GM18951 (cell line): ENCODE measurements around the gene ZNF235.
"Not testable (repeated sequence)": the region's sequence is repeated elsewhere in the genome, so short reads cannot be mapped to it uniquely, and the experiment has no call there.

Experiments
- POLR2A ChIP-seq: IDR thresholded peaks from 4 replicates; pipeline ENCODE4 v1.6.1; 2011; ENCODE audit warnings: mild to moderate bottlenecking; ENCODE audit not compliant: insufficient read length, insufficient read depth; ENCODE audit errors: extremely low read depth
- in situ Hi-C: fragments of 300-500 bp; cut with MboI; formaldehyde crosslinking; loops from one replicate; pipeline ENCODE4 v1.12.0; 2022; ENCODE audit warnings: low sequenced_read_pairs, mixed read lengths, inconsistent platforms; ENCODE audit not compliant: unreplicated experiment

The ZNF235 gene

GRCh38 chr19:44304659-44305193 is at the start of gene ZNF235:
Gene ZNF235 (minus strand): TSS chr19:44305025. CDS start chr19:44303404, 1,621 bp downstream.
- peak; percentile 79 for TF ChIP-seq POLR2A
- in situ Hi-C loops = no loop called here

GRCh38 chr19:44346556-44346955 is 41.7 kb upstream of the ZNF235 start:
- no peak for TF ChIP-seq POLR2A
- in situ Hi-C loops = no loop called here

GRCh38 chr19:44345959-44346358 is 41.1 kb upstream of the ZNF235 start:
- no peak for TF ChIP-seq POLR2A
- in situ Hi-C loops = no loop called here

- in situ Hi-C loops = no loop called here
- TF ChIP-seq POLR2A = no peak
Measured at GRCh38 chr19:44344255-44344654, 39.4 kb upstream of the ZNF235 start.

- in situ Hi-C loops = no loop called here
- TF ChIP-seq POLR2A = no peak
Measured at GRCh38 chr19:44341794-44342193, 37.0 kb upstream of the ZNF235 start.

- in situ Hi-C loops = not testable (repeated sequence)
Measured at GRCh38 chr19:44334639-44335038, 29.8 kb upstream of the ZNF235 start.

GRCh38 chr19:44332145-44332544 is 27.3 kb upstream of the ZNF235 start:
- TF ChIP-seq POLR2A = no peak
- in situ Hi-C loops = no loop called here

GRCh38 chr19:44315883-44316282 is 11.1 kb upstream of the ZNF235 start:
- in situ Hi-C loops = no loop called here
- TF ChIP-seq POLR2A = no peak

GRCh38 chr19:44313231-44313630 is 8.4 kb upstream of the ZNF235 start:
- no peak for TF ChIP-seq POLR2A
- in situ Hi-C loops = no loop called here

- TF ChIP-seq POLR2A = no peak
- in situ Hi-C loops = no loop called here
Measured at GRCh38 chr19:44308011-44308410, 3.2 kb upstream of the ZNF235 start.

- TF ChIP-seq POLR2A = no peak
- in situ Hi-C loops = no loop called here
Measured at GRCh38 chr19:44306283-44306682, 1.5 kb upstream of the ZNF235 start.

GRCh38 chr19:44305457-44305856 is 632 bp upstream of the ZNF235 start:
- TF ChIP-seq POLR2A = no peak
- in situ Hi-C loops = no loop called here

- no peak for TF ChIP-seq POLR2A
- in situ Hi-C loops = no loop called here
Measured at GRCh38 chr19:44303976-44304568, 753 bp downstream of the ZNF235 start.

GRCh38 chr19:44303320-44303719 is 1.5 kb downstream of the ZNF235 start:
- no peak for TF ChIP-seq POLR2A
- in situ Hi-C loops = no loop called here

- in situ Hi-C loops = no loop called here
- no peak for TF ChIP-seq POLR2A
Measured at GRCh38 chr19:44284968-44285367, 19.9 kb downstream of the ZNF235 start.
